HUES48 (cell line): Measurements from ENCODE around the gene COL25A1.

ENCODE experiments used
- H3K27ac ChIP-seq: one replicate; pipeline ENCODE4 v1.7.0; 2013; ENCODE audit warnings: low read depth, low read length, inconsistent platforms
- H3K27me3 ChIP-seq: 2 replicates; pipeline ENCODE4 v1.6.1; 2013; ENCODE audit warnings: mild to moderate bottlenecking, low read length; ENCODE audit not compliant: control insufficient read depth, insufficient read depth
- H3K36me3 ChIP-seq: 2 replicates; pipeline ENCODE4 v1.6.1; 2013; ENCODE audit warnings: low read length; ENCODE audit not compliant: control insufficient read depth, insufficient read depth
- H3K4me1 ChIP-seq: 2 replicates; pipeline ENCODE4 v1.6.1; 2013; ENCODE audit warnings: mild to moderate bottlenecking, low read length; ENCODE audit not compliant: control insufficient read depth, insufficient read depth
- H3K4me3 ChIP-seq: 2 replicates; pipeline ENCODE4 v1.5.1; 2013; ENCODE audit warnings: mild to moderate bottlenecking, low read depth, low read length
- H3K9ac ChIP-seq: 2 replicates; pipeline ENCODE4 v1.6.1; 2013; ENCODE audit warnings: mild to moderate bottlenecking, low read depth, low read length, moderate library complexity
- H3K9me3 ChIP-seq: 2 replicates; pipeline ENCODE4 v1.6.1; 2013; ENCODE audit warnings: low read length; ENCODE audit not compliant: control insufficient read depth, insufficient read depth

The COL25A1 gene

GRCh38 chr4:109214622-109215301 is 87.7 kb downstream of the COL25A1 start:
- H3K9me3 ChIP-seq = no peaks in the 10 kb centered on the region

GRCh38 chr4:109213056-109213455 is 89.4 kb downstream of the COL25A1 start:
- Histone ChIP-seq H3K4me3 (no peak overlapping the region), H3K4me1 (no peaks in the 10 kb centered on the region; the same call in 1 of the 2 replicates), H3K36me3 (no peaks in the 10 kb centered on the region), H3K27me3 (no peaks in the 10 kb centered on the region), H3K27ac (no peak overlapping the region), H3K9ac (no peak overlapping the region), H3K9me3 (no peaks in the 10 kb centered on the region)

More at GRCh38 chr4:109214622-109215301, 87.7 kb downstream of the COL25A1 start:
- no peaks in the 10 kb centered on the region for H3K36me3 ChIP-seq
- no peak overlapping the region for H3K27ac ChIP-seq
- H3K4me1 ChIP-seq = no peaks in the 10 kb centered on the region
- H3K4me3 ChIP-seq = no peak overlapping the region
- H3K27me3 ChIP-seq = no peaks in the 10 kb centered on the region
- no peak overlapping the region for H3K9ac ChIP-seq

DNA sequence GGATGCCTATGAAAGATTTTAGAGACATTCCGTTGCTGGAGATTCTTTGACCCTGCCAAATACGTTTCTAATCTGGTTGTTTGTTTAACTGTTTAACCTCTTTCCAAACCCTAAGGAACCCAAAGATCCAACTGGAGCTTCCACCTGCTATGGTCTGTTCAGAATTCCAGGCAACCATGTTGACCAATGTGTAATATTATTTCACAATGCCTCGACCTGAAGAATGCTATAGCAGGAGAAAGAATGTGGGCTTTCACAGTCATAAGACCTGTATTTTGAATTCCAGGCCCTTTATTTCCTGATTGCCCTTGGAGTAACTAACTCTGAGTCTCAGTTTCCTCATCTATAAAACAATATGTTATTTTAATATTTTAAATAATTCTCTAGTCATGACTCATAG is 90.8 kb downstream of the COL25A1 start:
- Histone ChIP-seq H3K36me3 (no peaks in the 10 kb centered on the region), H3K9ac (no peak overlapping the region)

GRCh38 chr4:109209647-109210046 is 92.8 kb downstream of the COL25A1 start:
- Histone ChIP-seq H3K9ac (no peak overlapping the region), H3K4me3 (no peak overlapping the region), H3K27me3 (no peaks in the 10 kb centered on the region)

More for the DNA sequence above, 90.8 kb downstream of the COL25A1 start:
- Histone ChIP-seq H3K9me3 (no peaks in the 10 kb centered on the region), H3K27me3 (no peaks in the 10 kb centered on the region), H3K27ac (no peak overlapping the region), H3K4me1 (peaks cover 6% of the 10 kb centered on the region), H3K4me3 (no peak overlapping the region)

DNA sequence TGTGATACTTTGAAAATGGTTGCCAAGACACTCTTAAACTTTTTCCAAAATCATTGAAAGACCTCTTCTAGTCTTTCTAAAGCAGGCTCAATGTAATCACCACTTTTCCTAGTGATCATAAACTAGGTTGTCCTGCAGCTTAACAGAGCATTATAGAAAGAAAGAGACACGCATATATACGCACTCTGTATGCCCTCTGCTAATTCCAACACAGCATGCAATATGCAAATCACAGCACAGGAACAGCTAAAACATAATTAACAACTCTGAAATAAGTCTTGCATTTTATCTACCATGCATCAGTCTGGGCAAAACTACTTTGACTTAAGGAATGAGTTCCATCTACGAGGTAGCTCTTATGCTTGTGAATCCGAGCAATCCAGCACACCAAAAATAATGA is 94.6 kb downstream of the COL25A1 start:
- no peak overlapping the region for H3K4me3 ChIP-seq
- H3K27ac ChIP-seq = no peak overlapping the region
- no peaks in the 10 kb centered on the region for H3K36me3 ChIP-seq
- H3K9ac ChIP-seq = no peak overlapping the region
- peaks cover 9% of the 10 kb centered on the region for H3K4me1 ChIP-seq
- no peaks in the 10 kb centered on the region for H3K9me3 ChIP-seq
- no peaks in the 10 kb centered on the region for H3K27me3 ChIP-seq

More at GRCh38 chr4:109209647-109210046, 92.8 kb downstream of the COL25A1 start:
- Histone ChIP-seq H3K27ac (no peak overlapping the region), H3K9me3 (no peaks in the 10 kb centered on the region), H3K36me3 (no peaks in the 10 kb centered on the region), H3K4me1 (peaks cover 9% of the 10 kb centered on the region)

- Histone ChIP-seq H3K9ac (no peak overlapping the region), H3K9me3 (no peaks in the 10 kb centered on the region), H3K27me3 (no peaks in the 10 kb centered on the region), H3K4me3 (no peak overlapping the region), H3K4me1 (peaks cover 9% of the 10 kb centered on the region), H3K27ac (no peak overlapping the region), H3K36me3 (no peaks in the 10 kb centered on the region)
Observed at GRCh38 chr4:109207061-109207460, 95.4 kb downstream of the COL25A1 start.

GRCh38 chr4:109206620-109207019 is 95.8 kb downstream of the COL25A1 start:
- Histone ChIP-seq H3K9ac (no peak overlapping the region), H3K4me1 (peaks cover 9% of the 10 kb centered on the region), H3K36me3 (no peaks in the 10 kb centered on the region), H3K27ac (no peak overlapping the region), H3K4me3 (no peak overlapping the region), H3K27me3 (no peaks in the 10 kb centered on the region), H3K9me3 (no peaks in the 10 kb centered on the region)

DNA sequence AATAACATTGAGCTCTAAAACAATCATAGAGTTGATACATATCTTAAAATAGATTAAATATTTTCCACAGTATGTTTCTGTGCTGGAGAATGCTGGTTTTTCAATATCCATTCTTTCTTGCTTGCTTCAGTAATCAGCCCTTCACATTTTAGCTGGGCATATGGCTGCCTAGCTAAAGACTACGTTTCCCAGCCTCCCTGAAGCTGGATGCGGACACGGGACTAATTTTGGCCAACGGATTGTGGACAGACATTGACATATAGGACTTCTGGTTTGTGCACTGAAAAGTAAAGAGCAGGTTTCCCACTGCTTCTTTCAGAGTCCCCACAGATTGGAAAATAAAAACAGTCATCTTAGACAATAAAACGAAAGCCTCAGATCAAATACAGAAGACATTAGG is 97.3 kb downstream of the COL25A1 start:
- H3K4me1 ChIP-seq = peaks cover 9% of the 10 kb centered on the region
- H3K27me3 ChIP-seq = no peaks in the 10 kb centered on the region
- no peak overlapping the region for H3K27ac ChIP-seq
- H3K36me3 ChIP-seq = no peaks in the 10 kb centered on the region
- H3K9ac ChIP-seq = no peak overlapping the region
- H3K4me3 ChIP-seq = no peak overlapping the region
- no peaks in the 10 kb centered on the region for H3K9me3 ChIP-seq

DNA sequence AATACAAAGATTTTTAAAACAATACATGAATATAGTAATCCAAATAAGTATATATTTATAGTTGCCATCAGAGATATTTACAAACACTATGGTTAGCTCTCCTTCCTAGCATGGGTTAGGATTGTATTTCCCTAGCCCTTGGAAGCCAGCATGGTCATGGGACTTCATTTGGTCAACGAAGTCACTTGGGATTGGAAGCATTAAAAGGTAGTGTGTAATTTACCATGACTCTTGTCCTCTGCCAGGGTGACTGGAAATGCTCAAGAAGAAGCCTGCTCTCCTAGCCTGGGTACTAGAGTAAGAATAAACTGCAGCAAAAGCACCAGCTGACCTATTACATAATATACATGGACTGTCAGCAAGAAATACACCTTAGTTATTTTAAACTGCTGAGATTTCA is 102.9 kb downstream of the COL25A1 start:
- H3K4me1 ChIP-seq = no peaks in the 10 kb centered on the region
- H3K27me3 ChIP-seq = no peaks in the 10 kb centered on the region
- H3K36me3 ChIP-seq = no peaks in the 10 kb centered on the region
- no peak overlapping the region for H3K27ac ChIP-seq
- no peak overlapping the region for H3K9ac ChIP-seq
- H3K9me3 ChIP-seq = no peaks in the 10 kb centered on the region
- no peak overlapping the region for H3K4me3 ChIP-seq

GRCh38 chr4:109195646-109196045 is 106.8 kb downstream of the COL25A1 start:
- H3K9ac ChIP-seq = no peak overlapping the region
- no peak overlapping the region for H3K4me3 ChIP-seq
- H3K27ac ChIP-seq = no peak overlapping the region
- no peaks in the 10 kb centered on the region for H3K9me3 ChIP-seq
- H3K27me3 ChIP-seq = no peaks in the 10 kb centered on the region
- H3K36me3 ChIP-seq = no peaks in the 10 kb centered on the region
- no peaks in the 10 kb centered on the region for H3K4me1 ChIP-seq

- no peak overlapping the region for H3K9ac ChIP-seq
- H3K9me3 ChIP-seq = no peaks in the 10 kb centered on the region
- H3K4me1 ChIP-seq = peaks cover 13% of the 10 kb centered on the region
- H3K4me3 ChIP-seq = no peak overlapping the region
- H3K27me3 ChIP-seq = no peaks in the 10 kb centered on the region
- no peaks in the 10 kb centered on the region for H3K36me3 ChIP-seq
- no peak overlapping the region for H3K27ac ChIP-seq
Observed at GRCh38 chr4:109191216-109191615, 111.2 kb downstream of the COL25A1 start.
